Measurements from ENCODE around the gene NREP. TPM values are rescaled to one million over a fixed set of nuclear protein-coding genes. Genes with fewer than 3 reads are reported as not detected.

The NREP gene
- total RNA-seq, 3 donors from 2014 or later = 16.8 to 24.0 (median 18.1) TPM

GRCh38 chr5:111765613-111766571 lies 8.9 kb upstream of the NREP start:
- ATAC-seq (no peak), DNase-seq (no peak)
- H3K36me3 ChIP-seq (ENCODE audit: low read depth) = no peaks in the 10 kb centered on the region
- intact Hi-C loops (cut with DNase I, micrococcal nuclease) = no loop called here
- TF ChIP-seq CTCF (IDR thresholded peaks at IDR 0.05) = no peak
- H3K4me1 ChIP-seq (ENCODE audit: low read depth) = no peaks in the 10 kb centered on the region
- H3K4me3 ChIP-seq = no peak overlapping the region
- H3K9me3 ChIP-seq = no peaks in the 10 kb centered on the region

- Histone ChIP-seq H3K4me1 (ENCODE audit: low read depth) (no peaks in the 10 kb centered on the region), H3K9me3 (no peaks in the 10 kb centered on the region), H3K4me3 (no peak overlapping the region), H3K36me3 (ENCODE audit: low read depth) (no peaks in the 10 kb centered on the region)
- no peak for DNase-seq
- ATAC-seq = no peak
- no peak for TF ChIP-seq CTCF (IDR thresholded peaks at IDR 0.05)
- intact Hi-C loops (cut with DNase I, micrococcal nuclease) = no loop called here
Observed at GRCh38 chr5:111764019-111764418, 7.0 kb upstream of the NREP start.

GRCh38 chr5:111762895-111763294 lies 5.9 kb upstream of the NREP start:
- no peak for ATAC-seq
- no peak for TF ChIP-seq CTCF (IDR thresholded peaks at IDR 0.05)
- Histone ChIP-seq H3K4me3 (no peak overlapping the region), H3K9me3 (no peaks in the 10 kb centered on the region), H3K4me1 (ENCODE audit: low read depth) (peaks cover 5% of the 10 kb centered on the region), H3K36me3 (ENCODE audit: low read depth) (no peaks in the 10 kb centered on the region)
- DNase-seq = no peak
- intact Hi-C loops (cut with DNase I, micrococcal nuclease) = no loop called here

- Histone ChIP-seq H3K36me3 (ENCODE audit: low read depth) (no peaks in the 10 kb centered on the region), H3K4me1 (ENCODE audit: low read depth) (peaks cover 5% of the 10 kb centered on the region), H3K9me3 (no peaks in the 10 kb centered on the region), H3K4me3 (peak overlapping the region; percentile 37)
- no peak for TF ChIP-seq CTCF (IDR thresholded peaks at IDR 0.05)
- ATAC-seq = no peak
- intact Hi-C loops (cut with DNase I, micrococcal nuclease) = no loop called here
- DNase-seq = no peak
Observed at GRCh38 chr5:111758284-111758628, 1.3 kb upstream of the NREP start.

GRCh38 chr5:111757355-111758283 lies 625 bp upstream of the NREP start:
- Histone ChIP-seq H3K4me1 (ENCODE audit: low read depth) (peaks cover 5% of the 10 kb centered on the region), H3K9me3 (no peaks in the 10 kb centered on the region), H3K36me3 (ENCODE audit: low read depth) (no peaks in the 10 kb centered on the region), H3K4me3 (peak overlapping the region; percentile 37)
- intact Hi-C loops (cut with DNase I, micrococcal nuclease) = no loop called here
- peak; percentile 87 for ATAC-seq
- no peak for TF ChIP-seq CTCF (IDR thresholded peaks at IDR 0.05)
- peak; percentile 91 to 94 (median 93) for DNase-seq

Measured in mucosa of descending colon (tissue), 3 donors.